OCI-LY1 (cell line): ENCODE data around the gene POLR3H.

ENCODE experiments used
- CTCF ChIP-seq: fragments of 200-600 bp; sonication (generic), shearing (Covaris generic); IDR thresholded peaks from 2 replicates; pipeline ENCODE4 v1.5.1; 2017; ENCODE audit warnings: mild to moderate bottlenecking, antibody characterized with exemption, low read length, moderate library complexity, mixed read lengths
- EZH2 ChIP-seq: fragments of 200-600 bp; sonication (generic), shearing (Covaris generic); IDR thresholded peaks from 2 replicates; pipeline ENCODE4 v1.8.0; 2017; ENCODE audit warnings: borderline replicate concordance, mixed run types, mild to moderate bottlenecking, antibody characterized with exemption, low read length, moderate library complexity, mixed read lengths

GRCh38 chr22:41543854-41544670 lies at the start of gene POLR3H:
- peak; percentile 91 for TF ChIP-seq CTCF
- no peak for TF ChIP-seq EZH2
